ENCODE data around the gene CCDC57. TPM values are rescaled to one million over a fixed set of nuclear protein-coding genes. Genes with fewer than 3 reads are reported as not detected.
"Not testable (repeated sequence)": the region's sequence is repeated elsewhere in the genome, so short reads cannot be mapped to it uniquely, and the experiment has no call there.

CCDC57 gene
- total RNA-seq, 2 experiments from 2014 or later, result 49.8 to 54.9 TPM

- DNase-seq, result no peak
- Mint-ChIP-seq H3K9me3 (no peaks in the 10 kb centered on the region), H3K4me3 (no peak overlapping the region), H3K36me3 (ENCODE audit: low read depth) (peaks cover 3% of the 10 kb centered on the region), H3K27me3 (no peaks in the 10 kb centered on the region), H3K4me1 (peaks cover 4% of the 10 kb centered on the region), H3K27ac (no peak overlapping the region)
- ChIA-PET CTCF (interaction anchor here (0.6 to 1.7 kb wide), 3 partner anchors 30 to 121 kb away, joined by 3 to 7 read pairs (median 5); no protein-coding TSS in a partner anchor), POLR2A (interaction anchor here (1.2 to 1.4 kb wide), 2 partner anchors 25 to 121 kb away, joined by 3 to 5 read pairs; no protein-coding TSS in a partner anchor)
Observed at GRCh38 chr17:82151106-82151957, 61.3 kb downstream of the CCDC57 start.

GRCh38 chr17:82149401-82150099, 63.1 kb downstream of the CCDC57 start:
- peaks cover 3% of the 10 kb centered on the region for H3K36me3 Mint-ChIP-seq (ENCODE audit: low read depth)
- H3K9me3 Mint-ChIP-seq, result no peaks in the 10 kb centered on the region
- POLR2A ChIA-PET, result no interaction called here
- CTCF ChIA-PET, result no interaction called here
- no peak overlapping the region for H3K27ac Mint-ChIP-seq
- no peak overlapping the region for H3K4me3 Mint-ChIP-seq
- DNase-seq, result no peak
- peaks cover 4% of the 10 kb centered on the region for H3K4me1 Mint-ChIP-seq
- H3K27me3 Mint-ChIP-seq, result no peaks in the 10 kb centered on the region

- POLR2A ChIA-PET, result no interaction called here
- CTCF ChIA-PET, result no interaction called here
- DNase-seq, result no peak
- H3K27me3 Mint-ChIP-seq, result no peaks in the 10 kb centered on the region
- no peak overlapping the region for H3K4me3 Mint-ChIP-seq
- H3K36me3 Mint-ChIP-seq (ENCODE audit: low read depth), result peaks cover 3% of the 10 kb centered on the region
- no peaks in the 10 kb centered on the region for H3K9me3 Mint-ChIP-seq
- H3K27ac Mint-ChIP-seq, result no peak overlapping the region
- peaks cover 4% of the 10 kb centered on the region for H3K4me1 Mint-ChIP-seq
Observed at GRCh38 chr17:82148997-82149396, 63.6 kb downstream of the CCDC57 start.

- Mint-ChIP-seq H3K27me3 (no peaks in the 10 kb centered on the region), H3K9me3 (no peaks in the 10 kb centered on the region), H3K36me3 (ENCODE audit: low read depth) (peaks cover 3% of the 10 kb centered on the region), H3K4me1 (no peaks in the 10 kb centered on the region), H3K4me3 (no peak overlapping the region), H3K27ac (no peak overlapping the region)
- ChIA-PET POLR2A (no interaction called here), CTCF (no interaction called here)
- DNase-seq, result no peak
Observed at GRCh38 chr17:82148011-82148410, 64.6 kb downstream of the CCDC57 start.

GRCh38 chr17:82146663-82147654, 65.7 kb downstream of the CCDC57 start:
- H3K4me3 Mint-ChIP-seq, result no peak overlapping the region
- no peaks in the 10 kb centered on the region for H3K9me3 Mint-ChIP-seq
- POLR2A ChIA-PET, result no interaction called here
- H3K27me3 Mint-ChIP-seq, result no peaks in the 10 kb centered on the region
- DNase-seq, result no peak
- no peaks in the 10 kb centered on the region for H3K4me1 Mint-ChIP-seq
- peaks cover 3% of the 10 kb centered on the region for H3K36me3 Mint-ChIP-seq (ENCODE audit: low read depth)
- no peak overlapping the region for H3K27ac Mint-ChIP-seq
- CTCF ChIA-PET, result no interaction called here

GRCh38 chr17:82145550-82146155, 67.0 kb downstream of the CCDC57 start:
- CTCF ChIA-PET, result interaction anchor here (0.7 to 2.1 kb wide), 4 partner anchors 10 to 186 kb away, joined by 3 to 5 read pairs (median 4); no protein-coding TSS in a partner anchor
- Mint-ChIP-seq H3K27me3 (no peaks in the 10 kb centered on the region), H3K4me1 (no peaks in the 10 kb centered on the region), H3K4me3 (no peak overlapping the region), H3K27ac (no peak overlapping the region), H3K36me3 (ENCODE audit: low read depth) (peaks cover 3% of the 10 kb centered on the region), H3K9me3 (no peaks in the 10 kb centered on the region)
- no peak for DNase-seq
- POLR2A ChIA-PET, result no interaction called here

- Mint-ChIP-seq H3K27me3 (no peaks in the 10 kb centered on the region), H3K27ac (no peak overlapping the region), H3K9me3 (no peaks in the 10 kb centered on the region), H3K36me3 (ENCODE audit: low read depth) (peaks cover 3% of the 10 kb centered on the region), H3K4me1 (no peaks in the 10 kb centered on the region), H3K4me3 (no peak overlapping the region)
- ChIA-PET CTCF (interaction anchor here (1.0 to 2.1 kb wide), 2 partner anchors 124 to 184 kb away, joined by 3 to 4 read pairs; no protein-coding TSS in a partner anchor), POLR2A (no interaction called here)
- no peak for DNase-seq
Observed at GRCh38 chr17:82143333-82143732, 69.3 kb downstream of the CCDC57 start.

GRCh38 chr17:82139961-82140360, 72.7 kb downstream of the CCDC57 start:
- H3K9me3 Mint-ChIP-seq; H3K36me3 Mint-ChIP-seq (ENCODE audit: low read depth); H3K4me3 Mint-ChIP-seq; POLR2A ChIA-PET; H3K27me3 Mint-ChIP-seq; H3K4me1 Mint-ChIP-seq; H3K27ac Mint-ChIP-seq; DNase-seq: not testable (repeated sequence)
- CTCF ChIA-PET, result interaction anchor here (1.1 kb wide), 1 partner anchor 34 kb away, joined by 3 read pairs; no protein-coding TSS in a partner anchor

- ChIA-PET CTCF (interaction anchor here (2.1 kb wide), 1 partner anchor 101 kb away, joined by 6 read pairs; the partner anchor contains the start of gene DCXR), POLR2A (no interaction called here)
- Mint-ChIP-seq H3K9me3 (no peaks in the 10 kb centered on the region), H3K27ac (no peak overlapping the region), H3K27me3 (no peaks in the 10 kb centered on the region), H3K36me3 (ENCODE audit: low read depth) (no peaks in the 10 kb centered on the region), H3K4me3 (no peak overlapping the region), H3K4me1 (no peaks in the 10 kb centered on the region)
- DNase-seq, result no peak
Observed at GRCh38 chr17:82138511-82138992, 74.1 kb downstream of the CCDC57 start.

GRCh38 chr17:82134101-82134500, 78.5 kb downstream of the CCDC57 start:
- Mint-ChIP-seq H3K4me1 (no peaks in the 10 kb centered on the region), H3K4me3 (no peak overlapping the region), H3K36me3 (ENCODE audit: low read depth) (no peaks in the 10 kb centered on the region), H3K27me3 (no peaks in the 10 kb centered on the region), H3K27ac (no peak overlapping the region), H3K9me3 (no peaks in the 10 kb centered on the region)
- DNase-seq, result no peak
- POLR2A ChIA-PET, result no interaction called here
- CTCF ChIA-PET, result no interaction called here

GRCh38 chr17:82133166-82133953, 79.3 kb downstream of the CCDC57 start:
- H3K36me3 Mint-ChIP-seq (ENCODE audit: low read depth); H3K27me3 Mint-ChIP-seq; H3K4me1 Mint-ChIP-seq; H3K27ac Mint-ChIP-seq; DNase-seq; POLR2A ChIA-PET; H3K9me3 Mint-ChIP-seq; H3K4me3 Mint-ChIP-seq: not testable (repeated sequence)
- CTCF ChIA-PET, result interaction anchor here (0.6 to 0.7 kb wide), 3 partner anchors 15 to 39 kb away, joined by 3 to 6 read pairs (median 3); no protein-coding TSS in a partner anchor

- ChIA-PET CTCF (no interaction called here), POLR2A (no interaction called here)
- Mint-ChIP-seq H3K27ac (no peak overlapping the region), H3K9me3 (no peaks in the 10 kb centered on the region), H3K27me3 (no peaks in the 10 kb centered on the region), H3K4me3 (no peak overlapping the region), H3K36me3 (ENCODE audit: low read depth) (no peaks in the 10 kb centered on the region), H3K4me1 (peaks cover 30% of the 10 kb centered on the region)
- no peak for DNase-seq
Observed at GRCh38 chr17:82129095-82129494, 83.5 kb downstream of the CCDC57 start.

Data from activated CD4-positive, alpha-beta memory T cell treated with anti-CD3 and anti-CD28 coated beads, Interleukin-2, amount 10 ng/mL, durations not matched to agents 7 days and 5 days (primary cell).